Measurements from ENCODE around the gene IQCF5.
"Not testable (repeated sequence)": the region's sequence is repeated elsewhere in the genome, so short reads cannot be mapped to it uniquely, and the experiment has no call there.

The IQCF5 gene

DNA sequence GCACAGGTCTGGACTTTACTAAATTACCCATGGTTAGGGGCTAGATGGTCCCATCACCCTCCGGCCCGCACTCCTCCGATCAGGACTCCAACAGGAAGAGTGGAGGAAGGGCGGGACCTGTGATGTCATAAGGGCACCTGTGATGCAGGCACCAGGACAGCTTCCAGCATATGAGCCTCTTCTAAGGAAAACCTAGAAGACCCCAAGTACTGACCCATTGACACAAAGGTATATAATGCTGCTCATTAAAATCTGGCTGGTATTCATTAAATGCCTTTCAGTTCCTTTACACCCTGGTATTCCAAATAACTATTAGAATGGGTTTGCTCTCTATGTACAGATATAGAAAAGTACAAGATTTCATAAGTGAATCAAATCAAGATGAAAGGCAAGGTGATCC lies at the start of gene IQCF5:
Gene IQCF5, minus strand, starts transcription at position 101 of the 400 bp plus-strand sequence. Its CDS starts 70 bp downstream, at position 31.
- Histone ChIP-seq H3K4me1 (ENCODE audit: control insufficient read depth, insufficient read depth, low read length) (no peaks in the 10 kb centered on the region), H3K36me3 (ENCODE audit: control insufficient read depth, insufficient read depth, low read length) (no peaks in the 10 kb centered on the region), H3K4me3 (ENCODE audit: low read length) (no peak within 1 kb of the TSS), H3K9me3 (ENCODE audit: control insufficient read depth, insufficient read depth, low read length) (no peaks in the 10 kb centered on the region), H3K27ac (ENCODE audit: low read length) (no peak within 1 kb of the TSS), H3K27me3 (ENCODE audit: control insufficient read depth, insufficient read depth, low read length) (no peaks in the 10 kb centered on the region)
- no CpG with 5 or more reads among the region's 4 CpGs for WGBS (ENCODE audit: insufficient coverage, insufficient read length)
- no peak for DNase-seq (ENCODE audit: low read depth, low spot score)

DNA sequence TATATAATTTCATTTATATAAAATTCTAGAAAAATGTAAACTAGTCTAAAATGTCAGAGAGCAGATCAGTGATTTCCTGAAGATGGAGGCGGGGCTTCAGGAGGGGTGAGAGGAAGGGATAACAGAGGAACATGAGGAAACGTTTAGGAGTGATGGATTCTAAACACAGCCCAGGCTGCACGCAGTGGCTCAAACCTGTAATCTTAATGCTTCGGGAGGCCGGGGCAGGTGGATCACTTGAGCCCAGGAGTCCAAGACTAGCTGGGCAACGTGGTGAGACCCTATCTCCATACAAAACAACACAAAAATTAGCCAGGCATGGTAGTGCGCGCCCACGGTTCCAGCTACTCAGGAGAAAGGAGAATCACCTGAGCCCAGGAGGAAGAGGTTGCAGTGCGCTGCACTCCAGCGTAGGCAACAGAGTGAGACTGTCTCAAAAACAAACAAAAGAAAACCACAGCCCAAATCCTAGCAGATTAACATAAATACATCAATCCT lies 45.7 kb upstream of the IQCF5 start:
- DNase-seq (ENCODE audit: low read depth, low spot score), result no peak
- no peak overlapping the region for H3K4me3 ChIP-seq (ENCODE audit: low read length)
- WGBS (ENCODE audit: insufficient coverage, insufficient read length), result no CpG with 5 or more reads among the region's 11 CpGs

DNA sequence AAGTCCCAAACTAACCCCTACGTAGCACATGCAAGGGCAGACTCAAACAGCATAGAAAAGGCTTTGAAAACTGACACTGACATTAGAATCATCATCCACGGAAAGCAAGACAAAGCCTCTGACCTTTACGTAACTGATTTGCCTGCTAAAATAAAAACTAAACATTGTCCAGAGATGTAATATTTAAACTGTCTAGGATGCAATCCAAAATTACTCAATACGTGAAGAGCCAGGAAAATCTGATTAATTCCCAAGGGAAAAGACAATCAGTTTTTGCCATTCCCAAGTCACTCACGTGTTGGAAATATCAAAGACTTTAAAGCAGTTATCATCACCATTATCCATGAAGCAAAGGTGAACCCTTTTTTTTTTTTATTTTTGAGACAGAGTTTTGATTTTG lies 41.0 kb upstream of the IQCF5 start:
- no CpG with 5 or more reads among the region's 5 CpGs for WGBS (ENCODE audit: insufficient coverage, insufficient read length)
- H3K4me3 ChIP-seq (ENCODE audit: low read length), result no peak overlapping the region
- H3K4me1 ChIP-seq (ENCODE audit: control insufficient read depth, insufficient read depth, low read length), result no peaks in the 10 kb centered on the region
- H3K27ac ChIP-seq (ENCODE audit: low read length), result no peak overlapping the region
- DNase-seq (ENCODE audit: low read depth, low spot score), result no peak
- no peaks in the 10 kb centered on the region for H3K36me3 ChIP-seq (ENCODE audit: control insufficient read depth, insufficient read depth, low read length)
- H3K27me3 ChIP-seq (ENCODE audit: control insufficient read depth, insufficient read depth, low read length), result no peaks in the 10 kb centered on the region
- no peaks in the 10 kb centered on the region for H3K9me3 ChIP-seq (ENCODE audit: control insufficient read depth, insufficient read depth, low read length)

More for the DNA sequence above, 45.7 kb upstream of the IQCF5 start:
- Histone ChIP-seq H3K27ac (ENCODE audit: low read length) (no peak overlapping the region), H3K27me3 (ENCODE audit: control insufficient read depth, insufficient read depth, low read length) (no peaks in the 10 kb centered on the region), H3K9me3 (ENCODE audit: control insufficient read depth, insufficient read depth, low read length) (no peaks in the 10 kb centered on the region), H3K36me3 (ENCODE audit: control insufficient read depth, insufficient read depth, low read length) (no peaks in the 10 kb centered on the region), H3K4me1 (ENCODE audit: control insufficient read depth, insufficient read depth, low read length) (no peaks in the 10 kb centered on the region)

DNA sequence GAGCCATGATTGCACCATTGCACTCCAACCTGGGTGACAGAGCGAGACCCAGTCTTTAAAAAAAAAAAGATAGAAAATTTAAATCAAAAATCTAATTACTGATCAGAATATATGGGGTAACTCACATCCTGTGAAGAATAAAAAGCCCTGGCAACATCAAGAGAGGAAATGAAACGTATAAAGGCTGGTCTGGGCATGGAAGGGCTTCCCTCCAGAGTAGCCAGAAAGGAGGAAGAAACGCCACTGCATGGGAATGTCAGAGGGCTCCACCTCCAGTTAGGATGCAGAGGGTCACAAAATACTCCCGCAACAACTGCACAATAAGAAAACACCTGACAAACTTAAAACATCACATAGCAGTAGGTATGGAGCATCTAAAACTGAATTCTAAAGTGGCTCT lies 32.6 kb upstream of the IQCF5 start:
- no peak overlapping the region for H3K27ac ChIP-seq (ENCODE audit: low read length)
- H3K36me3 ChIP-seq (ENCODE audit: control insufficient read depth, insufficient read depth, low read length), result no peaks in the 10 kb centered on the region
- no CpG with 5 or more reads among the region's 4 CpGs for WGBS (ENCODE audit: insufficient coverage, insufficient read length)
- no peak for DNase-seq (ENCODE audit: low read depth, low spot score)
- H3K27me3 ChIP-seq (ENCODE audit: control insufficient read depth, insufficient read depth, low read length), result no peaks in the 10 kb centered on the region
- no peaks in the 10 kb centered on the region for H3K9me3 ChIP-seq (ENCODE audit: control insufficient read depth, insufficient read depth, low read length)
- H3K4me1 ChIP-seq (ENCODE audit: control insufficient read depth, insufficient read depth, low read length), result no peaks in the 10 kb centered on the region
- no peak overlapping the region for H3K4me3 ChIP-seq (ENCODE audit: low read length)

DNA sequence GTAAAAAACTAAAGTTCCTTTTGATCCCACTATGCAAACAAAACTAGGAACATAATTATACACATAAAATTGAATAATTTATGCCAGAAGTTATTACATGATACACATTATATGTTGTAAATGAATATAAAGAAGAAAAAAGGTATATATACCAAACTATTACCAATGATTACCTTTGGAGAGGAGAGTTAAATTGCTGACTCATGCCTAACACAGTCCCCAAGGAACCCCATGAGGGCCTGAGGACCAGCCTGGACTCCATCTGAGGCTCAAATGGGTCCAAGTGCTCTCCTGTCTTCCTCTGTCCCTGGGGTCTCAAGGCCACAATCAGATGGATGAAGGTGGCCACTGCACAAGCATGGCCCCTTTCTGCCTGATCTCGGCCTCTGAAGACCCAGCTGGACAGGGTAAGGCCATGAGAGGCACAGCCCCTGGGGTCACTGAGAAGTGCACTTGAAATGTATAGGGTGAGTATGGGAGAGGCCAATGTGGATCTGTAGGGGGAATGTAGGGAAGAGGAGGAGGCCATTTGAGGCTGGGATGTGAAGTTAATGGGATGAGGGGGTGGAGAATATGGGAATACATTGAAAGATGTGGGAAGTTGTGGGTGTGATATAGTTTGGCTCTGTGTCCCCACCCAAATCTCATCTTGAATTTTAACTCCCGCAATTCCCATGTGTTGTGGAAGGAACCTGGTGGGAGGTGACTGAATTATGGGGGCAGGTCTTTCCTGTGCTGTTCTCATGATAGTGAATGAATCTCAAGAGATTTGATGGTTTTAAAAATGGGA lies 28.8 kb upstream of the IQCF5 start:
- DNase-seq (ENCODE audit: low read depth, low spot score), result no peak
- Histone ChIP-seq H3K36me3 (ENCODE audit: control insufficient read depth, insufficient read depth, low read length) (no peaks in the 10 kb centered on the region), H3K27ac (ENCODE audit: low read length) (no peak overlapping the region), H3K4me1 (ENCODE audit: control insufficient read depth, insufficient read depth, low read length) (peaks cover 1% of the 10 kb centered on the region; the same call in 1 of the 2 replicates), H3K4me3 (ENCODE audit: low read length) (no peak overlapping the region), H3K27me3 (ENCODE audit: control insufficient read depth, insufficient read depth, low read length) (no peaks in the 10 kb centered on the region), H3K9me3 (ENCODE audit: control insufficient read depth, insufficient read depth, low read length) (no peaks in the 10 kb centered on the region)
- WGBS (ENCODE audit: insufficient coverage, insufficient read length), result no CpG with 5 or more reads among the region's 2 CpGs

DNA sequence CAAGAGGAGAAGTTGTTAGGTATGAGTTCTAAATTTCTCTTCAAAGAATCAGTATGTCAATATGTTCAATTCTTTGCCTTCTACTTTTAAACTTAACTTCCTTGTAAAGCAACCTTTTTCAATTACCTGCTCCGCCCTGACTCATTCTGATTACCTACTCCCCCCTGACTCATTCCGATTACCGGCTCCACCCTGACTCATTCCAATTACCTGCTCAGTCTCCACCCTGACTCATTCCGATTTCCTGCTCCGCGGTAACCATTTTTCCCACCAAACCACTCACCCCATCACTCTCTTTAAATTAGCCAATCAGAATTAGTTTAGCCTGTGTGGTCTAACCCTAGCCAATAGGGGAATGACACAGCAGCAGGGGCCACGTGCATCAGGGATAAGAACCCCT lies 27.0 kb upstream of the IQCF5 start:
- no CpG with 5 or more reads among the region's 7 CpGs for WGBS (ENCODE audit: insufficient coverage, insufficient read length)
- H3K4me3 ChIP-seq (ENCODE audit: low read length); H3K27ac ChIP-seq (ENCODE audit: low read length); H3K4me1 ChIP-seq (ENCODE audit: control insufficient read depth, insufficient read depth, low read length); H3K36me3 ChIP-seq (ENCODE audit: control insufficient read depth, insufficient read depth, low read length); DNase-seq (ENCODE audit: low read depth, low spot score); H3K9me3 ChIP-seq (ENCODE audit: control insufficient read depth, insufficient read depth, low read length); H3K27me3 ChIP-seq (ENCODE audit: control insufficient read depth, insufficient read depth, low read length): not testable (repeated sequence)

DNA sequence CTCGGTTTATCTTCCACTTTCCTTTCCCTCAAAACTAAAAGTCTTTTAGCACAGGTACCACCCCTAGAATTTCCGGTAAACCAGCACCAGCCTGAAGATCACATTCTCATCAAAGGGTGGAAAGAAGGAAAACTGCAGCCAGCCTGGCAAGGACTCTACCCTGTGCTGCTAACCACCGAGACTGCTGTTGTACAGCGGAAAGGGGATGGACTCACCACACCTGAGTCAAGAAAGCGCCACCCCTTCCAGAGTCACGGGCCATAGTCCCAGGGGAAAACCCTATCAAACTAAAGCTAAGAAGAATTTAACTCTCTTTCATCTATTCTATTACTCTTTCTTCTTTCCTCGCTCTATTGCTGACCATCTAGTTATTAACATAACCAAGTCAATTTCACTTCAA lies 24.6 kb upstream of the IQCF5 start:
- not testable (repeated sequence) for H3K4me1 ChIP-seq (ENCODE audit: control insufficient read depth, insufficient read depth, low read length); DNase-seq (ENCODE audit: low read depth, low spot score); H3K27ac ChIP-seq (ENCODE audit: low read length); H3K27me3 ChIP-seq (ENCODE audit: control insufficient read depth, insufficient read depth, low read length); H3K4me3 ChIP-seq (ENCODE audit: low read length); H3K9me3 ChIP-seq (ENCODE audit: control insufficient read depth, insufficient read depth, low read length); H3K36me3 ChIP-seq (ENCODE audit: control insufficient read depth, insufficient read depth, low read length)
- no CpG with 5 or more reads among the region's 7 CpGs for WGBS (ENCODE audit: insufficient coverage, insufficient read length)

DNA sequence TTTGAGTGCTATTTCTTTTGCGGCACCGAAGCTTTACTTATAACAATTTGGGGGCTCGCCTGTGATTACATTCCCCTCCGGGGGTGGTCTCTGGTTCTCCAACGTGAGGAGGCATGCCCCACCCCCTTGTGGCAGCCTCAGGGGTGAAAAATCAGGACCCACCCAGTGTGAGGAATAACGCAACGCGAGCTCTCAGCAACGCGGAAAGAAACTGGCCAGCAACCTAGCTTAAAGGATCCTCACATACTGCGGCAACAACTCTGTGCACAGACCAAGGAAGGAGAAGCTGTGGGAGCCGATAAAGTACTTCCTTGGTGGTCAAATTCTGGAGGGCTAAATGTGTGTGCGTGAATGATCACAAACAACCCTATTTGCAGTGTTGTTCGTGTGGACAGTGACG lies 22.0 kb upstream of the IQCF5 start:
- no peak overlapping the region for H3K4me3 ChIP-seq (ENCODE audit: low read length)
- peaks cover 1% of the 10 kb centered on the region; the same call in 1 of the 2 replicates for H3K4me1 ChIP-seq (ENCODE audit: control insufficient read depth, insufficient read depth, low read length)
- no peaks in the 10 kb centered on the region for H3K27me3 ChIP-seq (ENCODE audit: control insufficient read depth, insufficient read depth, low read length)
- H3K9me3 ChIP-seq (ENCODE audit: control insufficient read depth, insufficient read depth, low read length), result no peaks in the 10 kb centered on the region
- DNase-seq (ENCODE audit: low read depth, low spot score), result no peak
- no peaks in the 10 kb centered on the region for H3K36me3 ChIP-seq (ENCODE audit: control insufficient read depth, insufficient read depth, low read length)
- no CpG with 5 or more reads among the region's 15 CpGs for WGBS (ENCODE audit: insufficient coverage, insufficient read length)
- no peak overlapping the region for H3K27ac ChIP-seq (ENCODE audit: low read length)

DNA sequence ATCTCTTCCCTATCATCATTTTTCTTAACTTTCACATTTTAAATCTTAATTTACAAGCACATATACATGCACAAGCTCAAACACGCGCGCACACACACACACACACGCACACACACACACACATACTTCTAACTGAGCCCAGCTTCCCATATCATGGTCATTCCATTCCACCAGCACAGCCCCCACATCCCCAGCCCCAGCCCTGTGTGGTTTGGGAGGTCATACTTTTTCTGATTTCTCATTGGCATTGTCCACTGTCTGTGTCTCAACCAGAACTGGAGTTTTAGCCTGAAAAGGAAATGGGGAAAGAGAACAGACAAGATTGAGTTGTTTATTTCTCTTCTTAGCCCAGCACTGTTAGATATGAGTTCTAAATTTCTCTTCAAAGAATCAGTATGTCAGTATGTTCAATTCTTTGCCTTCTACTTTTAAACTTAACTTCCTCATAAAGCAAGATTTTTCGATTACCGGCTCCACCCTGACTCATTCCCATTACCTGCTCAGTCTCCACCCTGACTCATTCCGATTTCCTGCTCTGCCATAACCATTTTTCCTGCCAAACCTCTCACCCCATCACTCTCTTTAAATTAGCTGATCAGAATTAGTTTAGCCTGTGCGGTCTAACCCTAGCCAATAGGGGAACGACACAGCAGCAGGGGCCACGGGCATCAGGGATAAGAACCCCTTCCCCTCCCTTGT lies 21.4 kb upstream of the IQCF5 start:
- Histone ChIP-seq H3K4me1 (ENCODE audit: control insufficient read depth, insufficient read depth, low read length) (peaks cover 1% of the 10 kb centered on the region; the same call in 1 of the 2 replicates), H3K4me3 (ENCODE audit: low read length) (no peak overlapping the region), H3K27ac (ENCODE audit: low read length) (no peak overlapping the region), H3K36me3 (ENCODE audit: control insufficient read depth, insufficient read depth, low read length) (no peaks in the 10 kb centered on the region), H3K9me3 (ENCODE audit: control insufficient read depth, insufficient read depth, low read length) (no peaks in the 10 kb centered on the region), H3K27me3 (ENCODE audit: control insufficient read depth, insufficient read depth, low read length) (no peaks in the 10 kb centered on the region)
- DNase-seq (ENCODE audit: low read depth, low spot score), result no peak
- 100% methylated on average over 4 of the region's 10 CpGs for WGBS (ENCODE audit: insufficient coverage, insufficient read length)

DNA sequence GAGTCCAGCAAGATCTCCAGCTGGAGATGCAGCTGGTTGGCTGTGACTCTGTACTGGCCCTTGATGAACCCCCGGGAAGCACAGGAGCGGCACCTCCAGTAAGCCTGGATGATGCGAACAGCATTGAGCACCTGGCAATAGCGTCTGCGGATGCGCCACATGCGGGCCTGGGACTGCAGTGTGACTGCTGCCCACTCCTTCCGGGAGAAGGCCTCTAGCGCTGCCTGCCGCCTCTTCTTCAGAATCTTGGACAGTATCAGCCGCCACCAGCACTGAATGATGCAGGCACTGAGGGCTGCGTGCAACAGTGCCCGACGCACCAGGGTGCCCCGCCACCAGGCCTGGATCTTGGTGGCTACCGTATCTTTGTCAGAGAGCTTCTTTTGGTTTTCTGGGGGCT lies 19.5 kb upstream of the IQCF5 start:
- no peaks in the 10 kb centered on the region for H3K4me1 ChIP-seq (ENCODE audit: control insufficient read depth, insufficient read depth, low read length)
- no peaks in the 10 kb centered on the region for H3K36me3 ChIP-seq (ENCODE audit: control insufficient read depth, insufficient read depth, low read length)
- H3K9me3 ChIP-seq (ENCODE audit: control insufficient read depth, insufficient read depth, low read length), result no peaks in the 10 kb centered on the region
- no peaks in the 10 kb centered on the region for H3K27me3 ChIP-seq (ENCODE audit: control insufficient read depth, insufficient read depth, low read length)
- no peak overlapping the region for H3K4me3 ChIP-seq (ENCODE audit: low read length)
- DNase-seq (ENCODE audit: low read depth, low spot score), result no peak
- WGBS (ENCODE audit: insufficient coverage, insufficient read length), result no CpG with 5 or more reads among the region's 16 CpGs
- no peak overlapping the region for H3K27ac ChIP-seq (ENCODE audit: low read length)
